ENCODE results near the gene CD52.
"Not testable (repeated sequence)": the region's sequence is repeated elsewhere in the genome, so short reads cannot be mapped to it uniquely, and the experiment has no call there.

CD52 gene

DNA sequence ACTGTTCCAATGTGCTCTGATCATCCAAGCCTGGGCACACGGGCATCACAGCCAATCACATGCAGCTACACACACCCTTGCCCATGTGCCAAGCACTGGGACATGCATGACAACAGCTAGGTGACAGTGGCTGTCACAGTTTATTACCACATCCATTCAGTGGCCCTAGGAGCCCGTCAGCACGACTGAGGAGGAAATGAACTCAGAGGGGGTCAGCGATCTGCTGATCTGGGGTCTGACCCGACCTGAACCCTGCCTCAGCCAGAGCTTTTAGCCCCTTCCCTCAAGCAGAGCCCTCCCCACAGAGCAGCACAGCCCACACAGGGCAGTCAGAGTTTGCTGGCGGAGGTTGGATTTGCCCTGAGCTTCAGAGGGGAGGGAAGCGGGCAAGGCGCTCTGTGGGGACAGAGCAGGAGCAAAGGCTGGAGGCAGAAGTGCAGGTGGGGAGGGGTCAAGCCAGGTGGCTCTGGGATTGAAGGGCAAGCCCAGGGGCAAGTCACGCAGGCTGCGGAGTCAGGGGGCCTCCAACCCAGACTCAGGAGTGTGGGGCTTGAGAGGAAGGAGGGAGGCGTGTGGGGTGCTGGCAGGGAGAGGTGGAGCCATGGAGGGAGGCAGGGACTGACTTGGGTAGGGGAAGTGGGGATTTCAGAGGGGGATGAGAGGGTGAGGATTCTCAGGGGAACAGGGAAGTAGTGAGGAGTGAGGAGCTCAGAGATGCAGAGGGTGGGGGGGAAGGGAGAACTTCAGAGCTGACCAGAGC is 27.5 kb upstream of the CD52 start:
- H3K36me3 ChIP-seq (ENCODE audit: insufficient read depth, low read length) = no peaks in the 10 kb centered on the region
- H3K4me1 ChIP-seq (ENCODE audit: insufficient read depth, low read length) = peaks cover 28% of the 10 kb centered on the region; the same call in 1 of the 2 replicates
- no peak overlapping the region for H3K9ac ChIP-seq (ENCODE audit: low read depth, low read length)
- no peaks in the 10 kb centered on the region for H3K9me3 ChIP-seq (ENCODE audit: control insufficient read depth, insufficient read depth, low read length)

DNA sequence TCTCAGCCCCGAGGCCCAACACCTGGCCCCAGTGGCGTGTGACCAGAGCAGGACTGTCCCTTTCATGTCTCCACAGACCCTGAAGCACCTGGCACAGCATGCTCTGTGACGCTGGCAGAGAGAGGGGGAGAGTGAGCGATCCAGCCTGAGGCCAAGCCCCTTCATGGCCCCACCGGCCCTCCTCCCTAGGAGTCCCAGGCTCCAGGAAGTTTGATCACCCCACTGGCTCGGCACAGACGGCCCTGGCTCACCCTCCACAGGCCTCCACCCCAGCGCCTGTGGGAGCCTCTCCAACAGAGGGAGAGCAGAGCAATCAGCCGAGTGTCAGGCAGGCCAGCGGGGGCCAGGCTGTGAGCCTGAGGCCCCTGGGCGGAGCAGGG is 26.9 kb upstream of the CD52 start:
- Histone ChIP-seq H3K9ac (ENCODE audit: low read depth, low read length) (no peak overlapping the region), H3K4me1 (ENCODE audit: insufficient read depth, low read length) (peaks cover 26% of the 10 kb centered on the region; the same call in 1 of the 2 replicates)

GRCh38 chr1:26291433-26291832 is 26.3 kb upstream of the CD52 start:
- H3K4me1 ChIP-seq (ENCODE audit: insufficient read depth, low read length) = peaks cover 26% of the 10 kb centered on the region; the same call in 1 of the 2 replicates
- H3K36me3 ChIP-seq (ENCODE audit: insufficient read depth, low read length) = no peaks in the 10 kb centered on the region
- H3K9ac ChIP-seq (ENCODE audit: low read depth, low read length) = no peak overlapping the region

More for the DNA sequence above, 26.9 kb upstream of the CD52 start:
- H3K36me3 ChIP-seq (ENCODE audit: insufficient read depth, low read length) = no peaks in the 10 kb centered on the region
- H3K9me3 ChIP-seq (ENCODE audit: control insufficient read depth, insufficient read depth, low read length) = no peaks in the 10 kb centered on the region

GRCh38 chr1:26291939-26292338 is 25.8 kb upstream of the CD52 start:
- no peaks in the 10 kb centered on the region for H3K9me3 ChIP-seq (ENCODE audit: control insufficient read depth, insufficient read depth, low read length)
- H3K36me3 ChIP-seq (ENCODE audit: insufficient read depth, low read length) = no peaks in the 10 kb centered on the region
- no peak overlapping the region for H3K9ac ChIP-seq (ENCODE audit: low read depth, low read length)
- H3K4me1 ChIP-seq (ENCODE audit: insufficient read depth, low read length) = peaks cover 26% of the 10 kb centered on the region; the same call in 1 of the 2 replicates

More at GRCh38 chr1:26291433-26291832, 26.3 kb upstream of the CD52 start:
- H3K9me3 ChIP-seq (ENCODE audit: control insufficient read depth, insufficient read depth, low read length) = no peaks in the 10 kb centered on the region

GRCh38 chr1:26292735-26293134 is 25.0 kb upstream of the CD52 start:
- not testable (repeated sequence) for H3K9ac ChIP-seq (ENCODE audit: low read depth, low read length); H3K36me3 ChIP-seq (ENCODE audit: insufficient read depth, low read length); H3K9me3 ChIP-seq (ENCODE audit: control insufficient read depth, insufficient read depth, low read length)
- H3K4me1 ChIP-seq (ENCODE audit: insufficient read depth, low read length) = peaks cover 26% of the 10 kb centered on the region; the same call in 1 of the 2 replicates

- H3K36me3 ChIP-seq (ENCODE audit: insufficient read depth, low read length) = no peaks in the 10 kb centered on the region
- H3K9ac ChIP-seq (ENCODE audit: low read depth, low read length) = no peak overlapping the region
- H3K9me3 ChIP-seq (ENCODE audit: control insufficient read depth, insufficient read depth, low read length) = no peaks in the 10 kb centered on the region
- peaks cover 24% of the 10 kb centered on the region; the same call in 1 of the 2 replicates for H3K4me1 ChIP-seq (ENCODE audit: insufficient read depth, low read length)
Observed at GRCh38 chr1:26293911-26294463, 23.8 kb upstream of the CD52 start.

- Histone ChIP-seq H3K9ac (ENCODE audit: low read depth, low read length) (no peak overlapping the region), H3K36me3 (ENCODE audit: insufficient read depth, low read length) (no peaks in the 10 kb centered on the region), H3K9me3 (ENCODE audit: control insufficient read depth, insufficient read depth, low read length) (no peaks in the 10 kb centered on the region), H3K4me1 (ENCODE audit: insufficient read depth, low read length) (peaks cover 11% of the 10 kb centered on the region; the same call in 1 of the 2 replicates)
Observed at GRCh38 chr1:26295194-26296138, 22.3 kb upstream of the CD52 start.

- no peaks in the 10 kb centered on the region for H3K9me3 ChIP-seq (ENCODE audit: control insufficient read depth, insufficient read depth, low read length)
- H3K4me1 ChIP-seq (ENCODE audit: insufficient read depth, low read length) = 0 out of 2 replicates have a peak, but pooled peaks cover 3% of the 10 kb centered on the region
- H3K9ac ChIP-seq (ENCODE audit: low read depth, low read length) = no peak overlapping the region
- H3K36me3 ChIP-seq (ENCODE audit: insufficient read depth, low read length) = no peaks in the 10 kb centered on the region
Observed at GRCh38 chr1:26296340-26297056, 21.3 kb upstream of the CD52 start.

- Histone ChIP-seq H3K9ac (ENCODE audit: low read depth, low read length) (no peak overlapping the region), H3K4me1 (ENCODE audit: insufficient read depth, low read length) (no peaks in the 10 kb centered on the region)
Observed at GRCh38 chr1:26297057-26297790, 20.5 kb upstream of the CD52 start.

GRCh38 chr1:26297791-26298124 is 20.0 kb upstream of the CD52 start:
- Histone ChIP-seq H3K4me1 (ENCODE audit: insufficient read depth, low read length) (no peaks in the 10 kb centered on the region), H3K9me3 (ENCODE audit: control insufficient read depth, insufficient read depth, low read length) (no peaks in the 10 kb centered on the region), H3K9ac (ENCODE audit: low read depth, low read length) (no peak overlapping the region), H3K36me3 (ENCODE audit: insufficient read depth, low read length) (no peaks in the 10 kb centered on the region)

More at GRCh38 chr1:26297057-26297790, 20.5 kb upstream of the CD52 start:
- Histone ChIP-seq H3K9me3 (ENCODE audit: control insufficient read depth, insufficient read depth, low read length) (no peaks in the 10 kb centered on the region), H3K36me3 (ENCODE audit: insufficient read depth, low read length) (no peaks in the 10 kb centered on the region)

DNA sequence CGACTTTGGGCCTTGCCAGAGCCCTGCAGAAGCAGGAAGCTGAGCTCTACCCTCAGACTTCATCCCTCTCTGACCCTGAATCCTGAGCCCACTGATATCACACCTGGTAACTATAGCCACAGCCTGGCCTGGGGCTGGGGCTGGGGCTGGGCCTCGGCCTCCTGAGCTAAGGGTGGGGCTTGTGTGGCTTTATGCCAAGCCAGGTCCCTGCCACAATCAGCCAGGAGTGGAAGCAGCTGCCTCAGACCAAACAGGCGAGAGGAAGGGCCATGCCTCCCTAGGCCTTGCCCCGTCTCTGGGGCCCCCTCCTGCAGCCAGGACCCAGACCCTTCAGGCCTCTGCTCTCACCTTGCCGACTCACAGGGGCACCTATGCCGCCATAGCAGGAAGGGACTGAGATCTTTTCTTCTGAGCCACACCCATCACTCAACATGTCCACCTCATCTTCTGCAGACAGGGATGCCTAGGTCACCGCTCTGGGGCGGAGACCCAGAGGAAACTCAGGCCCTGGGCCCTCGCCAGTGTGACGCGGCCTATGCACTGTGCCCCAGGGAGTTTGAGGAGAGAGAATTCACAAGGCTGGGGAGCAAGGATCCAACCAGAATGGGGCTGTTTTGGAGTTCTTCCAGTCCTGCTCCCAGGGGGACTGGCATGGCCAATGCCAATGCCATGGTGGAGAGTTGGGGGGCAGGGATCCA is 17.0 kb upstream of the CD52 start:
- Histone ChIP-seq H3K36me3 (ENCODE audit: insufficient read depth, low read length) (no peaks in the 10 kb centered on the region), H3K9me3 (ENCODE audit: control insufficient read depth, insufficient read depth, low read length) (no peaks in the 10 kb centered on the region), H3K9ac (ENCODE audit: low read depth, low read length) (no peak overlapping the region), H3K4me1 (ENCODE audit: insufficient read depth, low read length) (peaks cover 3% of the 10 kb centered on the region; the same call in 1 of the 2 replicates)

GRCh38 chr1:26302733-26303405 is 14.9 kb upstream of the CD52 start:
- no peak overlapping the region for H3K9ac ChIP-seq (ENCODE audit: low read depth, low read length)
- no peaks in the 10 kb centered on the region for H3K36me3 ChIP-seq (ENCODE audit: insufficient read depth, low read length)
- no peaks in the 10 kb centered on the region for H3K9me3 ChIP-seq (ENCODE audit: control insufficient read depth, insufficient read depth, low read length)
- peaks cover 6% of the 10 kb centered on the region; the same call in 1 of the 2 replicates for H3K4me1 ChIP-seq (ENCODE audit: insufficient read depth, low read length)

Data from ES-I3 (cell line).